Left lobe of liver (tissue), 2 donors: ENCODE results near the gene HSF4. TPM values are rescaled to one million over a fixed set of nuclear protein-coding genes. Genes with fewer than 3 reads are reported as not detected.

ENCODE experiments used
- ATAC-seq: fragments of 200-7000 bp; cut with Tn5 transposase; one replicate; pipeline ENCODE4 v1.9.1; 2020; ENCODE audit warnings: mild to moderate bottlenecking, moderate library complexity
- DNase-seq: peaks from one replicate; pipeline ENCODE4 v3.0.0-alpha.2; 2020; ENCODE audit warnings: low spot score
- total RNA-seq: library from RNA; stranded (reverse); gene quantifications from one replicate; pipeline ENCODE4 v1.2.1, GENCODE V29; 2021
- donor health status: DM: no; HTN: no; CAD: no; lungs with moderate emphysema.
- donor health status: DM: no; HTN: yes; CAD: no.

The HSF4 gene
- total RNA-seq, 1 donor from 2014 or later, result 60.5 TPM

DNA sequence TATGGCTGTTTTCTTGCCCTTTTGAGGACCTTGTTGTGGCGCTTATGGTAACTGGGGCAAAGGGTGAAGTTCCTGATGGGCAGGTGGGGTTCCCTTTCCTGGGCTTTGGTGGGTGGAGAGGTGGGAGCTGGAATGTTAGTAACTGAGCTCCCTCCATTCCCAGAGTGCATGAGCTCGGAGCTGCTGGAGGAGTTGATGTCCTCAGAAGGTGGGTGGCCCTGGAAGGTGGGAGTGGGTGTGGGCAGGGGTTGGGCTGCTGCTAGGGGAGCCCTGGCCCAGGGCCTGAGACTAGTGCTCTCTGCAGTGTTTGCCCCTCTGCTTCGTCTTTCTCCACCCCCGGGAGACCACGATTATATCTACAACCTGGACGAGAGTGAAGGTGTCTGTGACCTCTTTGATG lies 33.2 kb downstream of the HSF4 start:
- no peak for DNase-seq

DNA sequence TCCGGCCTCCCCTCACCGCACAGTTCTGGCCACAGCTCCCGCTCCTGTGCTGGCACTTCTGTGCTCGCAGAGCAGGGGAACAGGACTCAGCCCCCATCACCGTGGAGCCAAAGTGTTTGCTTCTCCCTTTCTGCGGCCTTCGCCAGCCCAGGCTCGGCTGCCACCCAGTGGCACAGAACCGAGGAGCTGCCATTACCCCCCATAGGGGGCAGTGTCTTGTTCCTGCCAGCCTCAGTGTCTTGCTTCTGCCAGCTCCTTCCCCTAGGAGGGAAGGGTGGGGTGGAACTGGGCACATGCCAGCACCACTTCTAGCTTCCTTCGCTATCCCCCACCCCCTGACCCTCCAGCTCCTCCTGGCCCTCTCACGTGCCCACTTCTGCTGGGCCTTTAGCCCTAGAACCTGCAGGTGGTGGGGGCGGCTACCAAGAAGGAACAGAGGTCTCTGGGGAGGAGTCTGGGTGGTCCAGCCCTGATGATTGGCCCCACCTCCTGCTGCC lies 33.7 kb downstream of the HSF4 start:
- no peak for DNase-seq
- ATAC-seq, result peak; percentile 42

More for the DNA sequence above, 33.2 kb downstream of the HSF4 start:
- no peak for ATAC-seq

DNA sequence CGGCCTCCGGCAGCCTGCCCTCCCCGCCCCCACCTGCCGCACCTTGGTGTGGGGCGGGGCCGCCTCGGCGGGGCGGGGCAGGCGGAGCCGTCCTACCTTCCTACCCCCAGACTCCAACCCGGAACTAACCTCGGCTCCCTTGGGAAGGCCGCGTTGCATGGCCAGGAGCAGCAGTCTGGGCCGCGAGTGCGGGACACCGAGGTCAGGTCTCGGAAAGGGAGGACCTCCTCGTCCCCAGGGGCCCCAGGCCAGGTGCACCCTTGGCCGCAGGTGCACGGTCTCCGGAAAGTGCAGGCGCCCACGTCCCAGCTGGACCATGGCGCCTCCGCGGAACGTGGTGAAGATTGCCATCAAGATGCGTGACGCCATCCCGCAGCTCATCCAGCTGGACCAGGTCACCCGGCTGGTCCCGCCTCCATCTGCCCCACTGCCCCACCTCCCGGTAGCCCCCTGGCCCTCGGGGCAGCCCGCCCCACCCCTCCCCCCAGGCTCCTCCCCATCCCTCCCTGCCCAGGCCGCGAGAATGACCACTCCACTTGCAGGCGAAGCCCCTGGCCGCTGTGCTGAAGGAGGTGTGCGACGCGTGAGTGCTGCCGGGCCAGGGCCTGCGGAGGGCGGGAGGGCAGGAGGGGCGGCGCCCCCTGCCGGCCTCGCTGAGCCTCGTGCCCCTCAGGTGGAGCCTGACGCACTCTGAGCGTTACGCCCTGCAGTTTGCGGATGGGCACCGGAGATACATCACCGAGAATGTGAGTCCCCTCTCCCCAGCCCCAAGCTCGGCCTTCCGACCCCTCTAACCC lies 34.7 kb downstream of the HSF4 start, which contains the start of gene ELMO3:
Gene ELMO3 (plus strand): TSS at position 121 of the 797 bp plus-strand sequence. CDS start 196 bp downstream, at position 317.
- DNase-seq, result peak; percentile 61
- ATAC-seq, result peak; percentile 78

- ATAC-seq, result peak; percentile 5
Observed at GRCh38 chr16:67199808-67200198, 35.3 kb downstream of the HSF4 start.

DNA sequence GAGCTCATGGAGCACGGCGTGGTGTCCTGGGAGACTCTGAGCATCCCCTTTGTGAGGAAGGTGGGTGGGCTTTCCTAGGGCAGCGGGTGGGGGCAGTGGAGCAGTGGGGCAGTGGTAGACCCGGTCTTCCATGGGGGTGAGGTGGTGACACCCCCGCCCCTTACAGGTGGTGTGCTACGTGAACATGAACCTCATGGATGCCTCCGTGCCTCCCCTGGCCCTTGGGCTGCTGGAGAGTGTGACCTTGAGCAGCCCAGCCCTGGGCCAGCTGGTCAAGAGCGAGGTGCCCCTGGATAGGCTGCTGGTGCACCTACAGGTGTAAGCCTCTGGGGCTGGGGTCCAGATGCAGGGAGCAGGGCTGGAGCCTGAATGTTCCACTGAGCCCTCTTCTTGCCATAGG lies 35.9 kb downstream of the HSF4 start:
- no peak for ATAC-seq
- no peak for DNase-seq

More at GRCh38 chr16:67199808-67200198, 35.3 kb downstream of the HSF4 start:
- no peak for DNase-seq

GRCh38 chr16:67201411-67202345 lies 37.1 kb downstream of the HSF4 start:
- no peak for ATAC-seq

DNA sequence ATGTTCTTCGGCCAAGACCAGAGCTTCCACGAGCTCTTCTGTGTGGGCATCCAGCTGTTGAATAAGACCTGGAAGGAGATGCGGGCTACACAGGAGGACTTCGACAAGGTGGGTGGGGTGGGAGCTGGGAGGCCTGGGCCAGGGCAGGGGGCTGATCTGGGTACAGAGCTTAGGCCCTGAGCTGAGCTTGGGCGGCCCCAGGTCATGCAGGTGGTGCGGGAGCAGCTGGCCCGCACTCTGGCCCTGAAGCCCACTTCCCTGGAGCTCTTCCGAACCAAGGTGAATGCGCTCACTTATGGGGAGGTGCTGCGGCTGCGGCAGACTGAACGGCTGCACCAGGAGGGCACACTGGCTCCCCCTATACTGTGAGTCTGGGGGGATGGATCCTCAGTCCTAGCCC lies 37.9 kb downstream of the HSF4 start:
- DNase-seq, result no peak
- no peak for ATAC-seq

More at GRCh38 chr16:67201411-67202345, 37.1 kb downstream of the HSF4 start:
- no peak for DNase-seq

DNA sequence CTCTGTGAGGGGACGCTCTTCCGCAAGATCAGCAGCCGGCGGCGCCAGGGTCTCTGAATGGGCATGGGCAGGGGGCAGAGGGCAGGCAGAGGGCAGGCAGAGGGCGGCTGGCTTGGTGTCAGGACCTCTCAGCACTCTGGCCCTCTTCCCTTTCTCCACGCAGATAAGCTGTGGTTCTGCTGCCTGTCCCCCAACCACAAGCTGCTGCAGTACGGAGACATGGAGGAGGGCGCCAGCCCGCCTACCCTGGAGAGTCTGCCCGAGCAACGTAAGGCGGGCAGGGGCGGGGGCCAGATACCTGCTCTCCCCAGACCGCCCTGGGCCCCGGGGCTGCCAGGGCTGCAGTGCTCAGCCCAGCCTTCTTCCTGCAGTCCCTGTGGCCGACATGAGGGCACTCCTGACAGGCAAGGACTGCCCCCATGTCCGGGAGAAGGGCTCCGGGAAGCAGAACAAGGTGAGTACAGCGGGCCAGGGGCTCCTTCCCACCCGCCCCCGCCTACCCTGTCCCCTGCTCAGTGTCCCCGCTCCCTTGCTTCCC lies 38.5 kb downstream of the HSF4 start:
- DNase-seq (no peak), ATAC-seq (no peak)

GRCh38 chr16:67204076-67204475 lies 39.5 kb downstream of the HSF4 start:
- DNase-seq, result no peak
- no peak for ATAC-seq

- ATAC-seq (no peak), DNase-seq (no peak)
Observed at GRCh38 chr16:67206129-67206837, 41.7 kb downstream of the HSF4 start.

- DNase-seq (no peak), ATAC-seq (no peak)
Observed at GRCh38 chr16:67206838-67207248, 42.3 kb downstream of the HSF4 start.

DNA sequence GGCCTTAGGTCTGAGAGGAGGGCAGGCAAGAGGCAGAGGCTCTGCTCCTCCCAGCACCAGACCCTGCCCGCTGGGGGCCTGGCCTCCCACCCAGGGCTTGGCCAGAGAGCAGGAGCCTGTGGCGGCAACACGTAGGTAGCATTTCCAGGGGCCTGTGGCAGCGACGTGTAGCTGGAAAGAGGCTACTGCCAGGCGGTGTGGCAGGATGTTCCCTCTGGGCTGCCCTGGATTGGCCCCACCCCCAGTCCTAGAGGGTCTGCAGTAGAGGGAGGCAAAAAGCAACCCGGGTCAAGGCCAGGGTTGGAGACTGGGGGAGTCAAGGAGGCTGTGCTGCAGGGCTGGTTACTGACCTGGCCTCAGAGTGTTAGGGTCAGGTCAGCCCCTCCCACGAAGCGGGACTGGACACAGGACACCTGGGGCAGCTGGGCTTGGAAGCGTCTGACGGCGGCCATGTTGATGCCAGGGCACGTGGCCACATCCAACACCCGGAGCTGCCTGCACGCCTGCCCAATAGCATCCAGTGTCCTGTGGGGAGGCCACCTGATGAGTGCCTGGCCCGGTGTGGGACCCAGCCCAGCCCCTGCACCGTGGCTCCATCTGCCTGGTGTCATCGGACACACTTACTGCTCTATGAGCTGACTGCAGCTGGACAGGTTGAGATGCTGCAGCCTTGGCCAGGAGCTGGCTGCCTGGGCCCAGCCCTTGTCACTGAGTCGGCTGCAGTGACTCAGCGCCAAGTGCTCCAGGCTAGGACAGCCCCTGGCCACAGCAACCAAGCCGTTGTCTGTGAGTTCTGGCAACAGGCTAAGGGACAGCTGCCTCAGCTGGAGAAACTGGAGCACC lies 42.9 kb downstream of the HSF4 start:
- DNase-seq, result no peak
- ATAC-seq, result no peak

DNA sequence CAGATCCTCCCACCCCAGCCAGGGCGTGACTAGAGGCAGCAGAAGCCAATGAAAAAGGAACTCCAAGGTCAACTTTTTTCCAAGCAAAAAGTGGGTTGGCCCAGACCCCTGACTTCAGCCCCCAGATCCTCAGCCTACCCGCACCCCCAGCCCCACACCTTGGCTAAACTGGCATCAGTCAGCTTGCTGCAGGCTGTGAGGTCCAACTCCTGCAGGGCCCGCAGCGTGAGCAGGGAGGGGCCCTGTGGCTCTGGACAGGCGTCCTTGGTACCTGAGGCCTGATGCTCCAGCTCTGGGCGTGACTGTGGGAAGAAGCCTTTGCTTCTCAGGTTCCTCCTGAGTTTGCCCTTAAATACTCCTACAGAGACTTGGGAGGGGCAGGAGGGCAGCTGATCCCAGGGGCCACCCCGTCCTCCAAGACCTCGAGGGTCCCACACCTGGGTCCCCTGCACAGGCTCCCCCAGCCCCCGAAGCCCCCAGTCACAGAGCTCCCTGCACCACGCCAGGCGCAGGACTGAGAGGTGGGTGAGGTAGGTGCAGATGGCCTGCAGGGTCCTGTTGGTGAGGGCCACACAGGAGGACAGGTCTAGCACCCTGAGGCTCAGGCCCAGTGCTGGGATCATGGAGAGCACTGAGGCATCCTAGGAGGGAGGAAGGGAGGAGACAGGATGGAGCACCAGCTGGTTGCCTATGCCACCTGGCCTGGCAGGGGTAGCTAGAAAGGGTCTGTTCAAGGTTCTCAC lies 43.8 kb downstream of the HSF4 start:
- DNase-seq, result no peak
- ATAC-seq, result no peak

GRCh38 chr16:67209565-67209964 lies 45.0 kb downstream of the HSF4 start:
- no peak for ATAC-seq

DNA sequence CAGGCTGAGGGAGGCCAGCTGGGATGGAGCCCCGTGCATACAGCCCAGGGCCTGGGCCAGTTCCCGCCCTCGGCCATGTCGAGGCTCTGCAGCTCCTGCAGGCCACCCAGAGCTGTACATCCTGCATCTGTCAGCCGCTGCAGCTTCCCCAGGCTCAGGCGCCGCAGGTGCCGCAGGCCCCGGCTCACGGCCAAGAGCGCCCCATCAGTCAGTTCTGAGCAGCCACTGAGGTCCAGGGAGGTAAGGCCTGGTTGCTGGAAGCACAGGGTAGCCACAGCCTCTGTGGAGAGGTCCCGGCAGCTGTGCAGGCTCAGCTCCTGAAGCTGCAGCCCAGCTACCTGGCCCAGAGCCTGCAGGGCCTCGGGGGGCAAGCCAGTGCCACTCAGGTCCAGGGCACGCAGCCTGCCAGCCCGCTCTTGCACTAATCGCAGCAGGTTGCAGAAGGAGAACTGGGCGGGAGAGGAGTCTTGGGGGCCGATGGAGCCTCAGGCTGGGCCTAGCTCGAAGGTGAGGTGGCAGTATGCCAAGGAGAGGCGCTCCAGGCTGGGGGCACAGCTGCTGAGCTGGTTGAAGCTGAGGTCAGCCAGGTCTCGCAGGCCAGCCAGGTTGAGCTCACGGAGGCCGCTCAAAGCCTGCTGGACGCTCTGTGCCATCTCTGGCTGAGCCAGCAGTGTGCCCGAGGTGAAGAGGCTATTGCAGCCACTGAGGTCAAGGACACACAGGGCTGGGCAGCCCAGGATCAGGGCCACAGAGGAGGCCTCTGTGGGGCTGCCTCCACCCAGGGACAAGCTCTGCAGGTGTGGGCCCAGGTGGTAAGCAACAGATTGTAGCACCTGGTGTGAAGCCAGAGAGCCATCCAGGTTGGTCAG lies 45.8 kb downstream of the HSF4 start:
- ATAC-seq (peak; percentile 89), DNase-seq (peak; percentile 89)

More at GRCh38 chr16:67209565-67209964, 45.0 kb downstream of the HSF4 start:
- no peak for DNase-seq

DNA sequence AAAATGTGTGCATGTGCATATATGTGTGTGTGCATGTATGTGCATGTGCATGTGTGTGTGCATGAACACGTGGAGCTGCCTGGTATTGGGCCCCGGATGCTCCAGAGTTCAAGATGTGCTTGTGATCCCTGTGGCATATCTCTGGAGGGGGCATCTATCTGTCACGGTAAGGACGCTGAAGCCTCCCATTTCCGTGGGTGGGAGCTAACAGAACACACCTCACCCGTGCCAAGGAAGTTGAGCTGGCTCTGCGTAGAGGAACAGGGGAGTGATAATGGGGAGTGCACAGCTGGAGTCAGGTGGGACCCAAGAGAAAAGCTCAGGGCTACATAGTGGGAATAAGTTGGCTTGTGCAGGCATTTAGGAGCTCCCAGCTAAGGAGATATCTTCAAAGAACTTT lies 47.1 kb downstream of the HSF4 start:
- DNase-seq, result no peak
- no peak for ATAC-seq

GRCh38 chr16:67212766-67213165 lies 48.2 kb downstream of the HSF4 start:
- ATAC-seq (no peak), DNase-seq (no peak)
